ENCODE results near the gene UNC80.

DNA sequence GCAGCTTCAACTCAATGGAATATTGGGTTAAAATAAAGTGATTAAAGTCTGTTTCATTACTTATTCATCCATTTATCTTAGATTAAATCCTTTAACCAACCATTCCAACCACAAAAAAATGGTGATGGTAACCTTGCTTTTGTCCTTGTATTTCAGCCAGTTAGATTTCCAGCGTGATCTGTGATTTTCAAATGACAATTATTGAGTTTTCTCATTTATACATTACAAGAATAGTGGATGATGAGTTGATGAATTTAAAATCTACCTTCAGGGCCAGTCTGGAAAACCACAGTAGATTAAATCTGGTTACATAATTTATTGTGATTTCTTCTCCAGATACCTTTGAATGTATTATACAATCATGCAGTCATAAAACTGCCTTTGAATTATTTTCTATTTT is 29.7 kb upstream of the UNC80 start:
- TF ChIP-seq HDGF (IDR thresholded peaks at IDR 0.05; ENCODE audit: borderline replicate concordance), result no peak
- TF ChIP-seq BHLHE40 (IDR thresholded peaks at IDR 0.05; ENCODE audit: borderline replicate concordance), result no peak
- TF ChIP-seq FOXK2 (IDR thresholded peaks at IDR 0.05), result no peak
- no peak for TF ChIP-seq L3MBTL2 (conservative IDR thresholded peaks at IDR 0.05)
- TF ChIP-seq SP1 (IDR thresholded peaks at IDR 0.05), result no peak

Data from HEK293T (cell line).